Gastroesophageal sphincter (tissue), 3 donors: ENCODE results near the gene CCDC14.

ENCODE experiments used
- EP300 ChIP-seq: sonication (generic); formaldehyde crosslinking; IDR thresholded peaks from one replicate; pipeline ENCODE4 v1.6.1; 2017; ENCODE audit warnings: antibody characterized with exemption, mild to moderate bottlenecking
- POLR2A ChIP-seq, 2 donors: fragments of 450-650 bp; IDR thresholded peaks; one replicate each; pipeline ENCODE4 v1.6.1; 2017; ENCODE audit warnings: antibody characterized with exemption in 2 of 2, mild to moderate bottlenecking in 2 of 2, moderate library complexity in 1 of 2
- TF ChIP-seq, protein P1 (sequence below), 4 experiments: fragments of 200-600 bp in 2 of 4; fragments of 450-650 bp in 2 of 4; sonication (generic) in 1 of 4; IDR thresholded peaks; one replicate each; pipeline ENCODE4 v1.5.1; 2017 to 2019; ENCODE audit warnings: antibody characterized with exemption in 4 of 4, mild to moderate bottlenecking in 2 of 4, moderate library complexity in 2 of 4

DNA sequence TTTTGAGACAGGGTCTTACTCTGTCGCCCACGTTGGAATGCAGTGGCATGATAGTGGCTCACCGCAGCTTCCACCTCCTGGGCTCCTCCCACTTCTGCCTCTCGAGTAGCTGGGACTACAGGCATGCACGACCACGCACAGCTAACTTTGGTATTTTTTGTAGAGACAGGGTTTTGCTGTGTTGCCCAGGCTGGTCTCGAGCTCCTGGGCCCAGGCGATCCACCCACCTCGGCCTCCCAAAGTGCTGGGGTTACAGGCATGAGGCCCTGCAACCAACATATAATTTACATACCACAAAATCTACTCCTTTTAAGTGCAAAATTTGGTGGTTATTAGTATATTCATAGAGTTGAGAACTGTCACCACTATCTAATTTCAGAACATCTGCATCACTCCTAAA lies 31.7 kb downstream of the CCDC14 start:
- TF ChIP-seq, protein P1, sequence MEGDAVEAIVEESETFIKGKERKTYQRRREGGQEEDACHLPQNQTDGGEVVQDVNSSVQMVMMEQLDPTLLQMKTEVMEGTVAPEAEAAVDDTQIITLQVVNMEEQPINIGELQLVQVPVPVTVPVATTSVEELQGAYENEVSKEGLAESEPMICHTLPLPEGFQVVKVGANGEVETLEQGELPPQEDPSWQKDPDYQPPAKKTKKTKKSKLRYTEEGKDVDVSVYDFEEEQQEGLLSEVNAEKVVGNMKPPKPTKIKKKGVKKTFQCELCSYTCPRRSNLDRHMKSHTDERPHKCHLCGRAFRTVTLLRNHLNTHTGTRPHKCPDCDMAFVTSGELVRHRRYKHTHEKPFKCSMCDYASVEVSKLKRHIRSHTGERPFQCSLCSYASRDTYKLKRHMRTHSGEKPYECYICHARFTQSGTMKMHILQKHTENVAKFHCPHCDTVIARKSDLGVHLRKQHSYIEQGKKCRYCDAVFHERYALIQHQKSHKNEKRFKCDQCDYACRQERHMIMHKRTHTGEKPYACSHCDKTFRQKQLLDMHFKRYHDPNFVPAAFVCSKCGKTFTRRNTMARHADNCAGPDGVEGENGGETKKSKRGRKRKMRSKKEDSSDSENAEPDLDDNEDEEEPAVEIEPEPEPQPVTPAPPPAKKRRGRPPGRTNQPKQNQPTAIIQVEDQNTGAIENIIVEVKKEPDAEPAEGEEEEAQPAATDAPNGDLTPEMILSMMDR (IDR thresholded peaks at IDR 0.05), result no peak
- TF ChIP-seq POLR2A (IDR thresholded peaks at IDR 0.05) (no peak), EP300 (no peak)
